Adrenal gland (tissue), 5 donors: Measurements from ENCODE around the gene GJB2.

ENCODE experiments used
- POLR2A ChIP-seq, 2 donors: fragments of 450-650 bp; IDR thresholded peaks; one replicate each; pipeline ENCODE4 v1.6.1; 2017; ENCODE audit warnings: antibody characterized with exemption in 2 of 2, mild to moderate bottlenecking in 2 of 2, moderate library complexity in 1 of 2
- TF ChIP-seq, protein P1 (sequence below), 6 experiments: fragments of 450-650 bp in 4 of 6; fragments of 200-600 bp in 2 of 6; sonication (generic) in 1 of 6; IDR thresholded peaks; 1 replicate in 5 of 6; 2 replicates in 1 of 6; pipeline versions ENCODE4 v1.5.1 to v1.8.0; 2016 to 2021; ENCODE audit warnings: antibody characterized with exemption in 6 of 6, mild to moderate bottlenecking in 2 of 6, moderate library complexity in 1 of 6
- donor health status: DM: no; HTN: no; CAD: no.

GRCh38 chr13:20192158-20192835, 441 bp downstream of the GJB2 start:
- no peak for TF ChIP-seq POLR2A (IDR thresholded peaks at IDR 0.05)
- TF ChIP-seq, protein P1, sequence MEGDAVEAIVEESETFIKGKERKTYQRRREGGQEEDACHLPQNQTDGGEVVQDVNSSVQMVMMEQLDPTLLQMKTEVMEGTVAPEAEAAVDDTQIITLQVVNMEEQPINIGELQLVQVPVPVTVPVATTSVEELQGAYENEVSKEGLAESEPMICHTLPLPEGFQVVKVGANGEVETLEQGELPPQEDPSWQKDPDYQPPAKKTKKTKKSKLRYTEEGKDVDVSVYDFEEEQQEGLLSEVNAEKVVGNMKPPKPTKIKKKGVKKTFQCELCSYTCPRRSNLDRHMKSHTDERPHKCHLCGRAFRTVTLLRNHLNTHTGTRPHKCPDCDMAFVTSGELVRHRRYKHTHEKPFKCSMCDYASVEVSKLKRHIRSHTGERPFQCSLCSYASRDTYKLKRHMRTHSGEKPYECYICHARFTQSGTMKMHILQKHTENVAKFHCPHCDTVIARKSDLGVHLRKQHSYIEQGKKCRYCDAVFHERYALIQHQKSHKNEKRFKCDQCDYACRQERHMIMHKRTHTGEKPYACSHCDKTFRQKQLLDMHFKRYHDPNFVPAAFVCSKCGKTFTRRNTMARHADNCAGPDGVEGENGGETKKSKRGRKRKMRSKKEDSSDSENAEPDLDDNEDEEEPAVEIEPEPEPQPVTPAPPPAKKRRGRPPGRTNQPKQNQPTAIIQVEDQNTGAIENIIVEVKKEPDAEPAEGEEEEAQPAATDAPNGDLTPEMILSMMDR (IDR thresholded peaks at IDR 0.05): no peak
